ENCODE results near the gene MUC5B.

GRCh38 chr11:1310318-1310687 is 87.4 kb downstream of the MUC5B start:
- TF ChIP-seq POLR2A (IDR thresholded peaks at IDR 0.05): no peak
- TF ChIP-seq, protein P1, sequence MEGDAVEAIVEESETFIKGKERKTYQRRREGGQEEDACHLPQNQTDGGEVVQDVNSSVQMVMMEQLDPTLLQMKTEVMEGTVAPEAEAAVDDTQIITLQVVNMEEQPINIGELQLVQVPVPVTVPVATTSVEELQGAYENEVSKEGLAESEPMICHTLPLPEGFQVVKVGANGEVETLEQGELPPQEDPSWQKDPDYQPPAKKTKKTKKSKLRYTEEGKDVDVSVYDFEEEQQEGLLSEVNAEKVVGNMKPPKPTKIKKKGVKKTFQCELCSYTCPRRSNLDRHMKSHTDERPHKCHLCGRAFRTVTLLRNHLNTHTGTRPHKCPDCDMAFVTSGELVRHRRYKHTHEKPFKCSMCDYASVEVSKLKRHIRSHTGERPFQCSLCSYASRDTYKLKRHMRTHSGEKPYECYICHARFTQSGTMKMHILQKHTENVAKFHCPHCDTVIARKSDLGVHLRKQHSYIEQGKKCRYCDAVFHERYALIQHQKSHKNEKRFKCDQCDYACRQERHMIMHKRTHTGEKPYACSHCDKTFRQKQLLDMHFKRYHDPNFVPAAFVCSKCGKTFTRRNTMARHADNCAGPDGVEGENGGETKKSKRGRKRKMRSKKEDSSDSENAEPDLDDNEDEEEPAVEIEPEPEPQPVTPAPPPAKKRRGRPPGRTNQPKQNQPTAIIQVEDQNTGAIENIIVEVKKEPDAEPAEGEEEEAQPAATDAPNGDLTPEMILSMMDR (IDR thresholded peaks at IDR 0.05): no peak
